ENCODE measurements around the gene RAB10.
A peak's percentile ranks its signal among the peaks of the same experiment; 100 is the strongest.

The RAB10 gene

DNA sequence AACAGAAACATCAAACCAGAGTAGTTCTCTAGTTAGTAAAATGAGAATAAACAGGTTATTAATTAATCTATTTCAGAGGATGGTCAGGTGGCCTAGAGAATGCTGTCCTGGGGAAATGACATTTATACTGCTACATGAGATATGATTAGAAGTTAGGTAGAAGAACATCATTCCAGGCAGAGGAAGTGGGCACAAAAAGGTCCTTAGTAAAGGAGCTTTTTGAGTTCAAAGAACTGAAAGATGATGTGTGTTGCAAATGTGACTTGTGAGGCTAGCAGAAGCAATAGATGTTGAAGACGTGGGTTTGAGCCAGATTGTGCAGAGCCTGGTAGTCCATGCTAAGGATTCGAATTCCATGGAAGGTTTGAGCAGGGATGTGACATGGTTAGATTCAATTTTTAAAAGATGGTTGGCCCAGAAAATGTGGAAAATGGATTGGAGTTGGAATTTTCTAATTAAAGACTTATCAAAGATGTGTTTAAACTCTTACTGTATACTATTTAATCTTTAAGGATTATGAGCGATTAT is 34.2 kb downstream of the RAB10 start:
- in situ Hi-C loops (cut with HindIII; ENCODE audit: low pct_ligation_motif_present, low sequenced_read_pairs) = no loop called here
- no peak overlapping the region for H3K4me3 ChIP-seq (ENCODE audit: low read depth, low read length)
- DNase-seq = no peak
- peak overlapping the region; percentile 41 for H3K27ac ChIP-seq
- H3K36me3 ChIP-seq (replicated peaks) = no peaks in the 10 kb centered on the region
- TF ChIP-seq, protein P1, sequence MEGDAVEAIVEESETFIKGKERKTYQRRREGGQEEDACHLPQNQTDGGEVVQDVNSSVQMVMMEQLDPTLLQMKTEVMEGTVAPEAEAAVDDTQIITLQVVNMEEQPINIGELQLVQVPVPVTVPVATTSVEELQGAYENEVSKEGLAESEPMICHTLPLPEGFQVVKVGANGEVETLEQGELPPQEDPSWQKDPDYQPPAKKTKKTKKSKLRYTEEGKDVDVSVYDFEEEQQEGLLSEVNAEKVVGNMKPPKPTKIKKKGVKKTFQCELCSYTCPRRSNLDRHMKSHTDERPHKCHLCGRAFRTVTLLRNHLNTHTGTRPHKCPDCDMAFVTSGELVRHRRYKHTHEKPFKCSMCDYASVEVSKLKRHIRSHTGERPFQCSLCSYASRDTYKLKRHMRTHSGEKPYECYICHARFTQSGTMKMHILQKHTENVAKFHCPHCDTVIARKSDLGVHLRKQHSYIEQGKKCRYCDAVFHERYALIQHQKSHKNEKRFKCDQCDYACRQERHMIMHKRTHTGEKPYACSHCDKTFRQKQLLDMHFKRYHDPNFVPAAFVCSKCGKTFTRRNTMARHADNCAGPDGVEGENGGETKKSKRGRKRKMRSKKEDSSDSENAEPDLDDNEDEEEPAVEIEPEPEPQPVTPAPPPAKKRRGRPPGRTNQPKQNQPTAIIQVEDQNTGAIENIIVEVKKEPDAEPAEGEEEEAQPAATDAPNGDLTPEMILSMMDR (IDR thresholded peaks at IDR 0.05; ENCODE audit: low read depth, low read length, missing control alignments) = no peak
- no peaks in the 10 kb centered on the region for H3K27me3 ChIP-seq (replicated peaks)

DNA sequence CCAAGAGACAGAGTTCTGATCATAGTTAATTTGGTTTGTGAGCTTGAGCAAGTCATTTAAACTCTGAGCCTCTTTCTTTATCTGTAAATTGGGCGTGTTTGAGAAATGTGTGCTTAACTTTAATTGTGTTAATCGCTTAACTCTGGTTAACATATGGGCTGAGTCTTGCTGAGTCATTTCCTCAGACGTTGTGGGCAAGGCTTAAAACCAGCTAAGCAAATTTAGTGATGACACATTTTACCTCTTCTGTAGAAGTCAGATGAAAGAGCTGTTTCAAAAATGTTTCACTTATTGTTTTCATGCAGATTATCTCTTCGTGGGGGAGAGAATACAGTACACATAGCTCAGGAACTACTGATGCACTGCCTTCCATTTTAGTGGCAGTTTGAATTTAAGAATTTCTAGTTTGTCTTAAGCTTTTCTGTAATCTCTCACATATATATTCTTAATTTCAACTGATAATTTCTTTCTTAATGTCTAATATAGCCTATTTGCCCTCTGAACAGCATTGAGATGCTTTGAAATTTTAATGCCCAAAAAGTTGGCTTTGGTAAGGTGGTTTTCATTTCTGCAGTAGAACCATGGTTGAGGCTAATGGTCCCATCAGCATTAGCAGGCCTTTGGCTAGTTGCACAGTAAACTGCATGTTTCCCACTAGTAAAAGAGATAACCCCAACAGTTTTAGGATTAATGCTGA is 34.9 kb downstream of the RAB10 start:
- in situ Hi-C loops (cut with HindIII; ENCODE audit: low pct_ligation_motif_present, low sequenced_read_pairs) = no loop called here
- Histone ChIP-seq H3K4me3 (ENCODE audit: low read depth, low read length) (no peak overlapping the region), H3K27me3 (replicated peaks) (no peaks in the 10 kb centered on the region), H3K27ac (peak overlapping the region; percentile 47), H3K36me3 (replicated peaks) (no peaks in the 10 kb centered on the region)
- DNase-seq = peak; percentile 72
- TF ChIP-seq, protein P1 (IDR thresholded peaks at IDR 0.05; ENCODE audit: low read depth, low read length, missing control alignments) = no peak

DNA sequence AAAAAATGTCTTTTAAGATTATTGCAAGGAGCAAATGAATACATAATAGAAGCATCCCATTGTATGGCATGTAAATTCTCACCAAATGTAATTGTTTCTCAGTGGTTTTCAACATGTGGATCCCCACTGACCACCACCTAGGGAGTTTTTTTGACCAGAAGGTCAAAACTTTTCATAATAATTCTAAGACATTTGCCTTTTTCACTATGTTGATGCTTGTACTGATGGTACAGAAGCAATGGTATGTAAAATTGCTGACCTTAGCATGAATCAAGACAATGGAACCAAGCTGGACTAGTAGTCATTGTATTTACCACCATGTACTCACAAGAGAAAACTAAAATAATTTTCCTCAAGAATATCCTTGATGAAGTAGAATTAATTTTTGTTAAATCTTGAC is 36.8 kb downstream of the RAB10 start:
- TF ChIP-seq, protein P1 (IDR thresholded peaks at IDR 0.05; ENCODE audit: low read depth, low read length, missing control alignments) = no peak
- in situ Hi-C loops (cut with HindIII; ENCODE audit: low pct_ligation_motif_present, low sequenced_read_pairs) = no loop called here

DNA sequence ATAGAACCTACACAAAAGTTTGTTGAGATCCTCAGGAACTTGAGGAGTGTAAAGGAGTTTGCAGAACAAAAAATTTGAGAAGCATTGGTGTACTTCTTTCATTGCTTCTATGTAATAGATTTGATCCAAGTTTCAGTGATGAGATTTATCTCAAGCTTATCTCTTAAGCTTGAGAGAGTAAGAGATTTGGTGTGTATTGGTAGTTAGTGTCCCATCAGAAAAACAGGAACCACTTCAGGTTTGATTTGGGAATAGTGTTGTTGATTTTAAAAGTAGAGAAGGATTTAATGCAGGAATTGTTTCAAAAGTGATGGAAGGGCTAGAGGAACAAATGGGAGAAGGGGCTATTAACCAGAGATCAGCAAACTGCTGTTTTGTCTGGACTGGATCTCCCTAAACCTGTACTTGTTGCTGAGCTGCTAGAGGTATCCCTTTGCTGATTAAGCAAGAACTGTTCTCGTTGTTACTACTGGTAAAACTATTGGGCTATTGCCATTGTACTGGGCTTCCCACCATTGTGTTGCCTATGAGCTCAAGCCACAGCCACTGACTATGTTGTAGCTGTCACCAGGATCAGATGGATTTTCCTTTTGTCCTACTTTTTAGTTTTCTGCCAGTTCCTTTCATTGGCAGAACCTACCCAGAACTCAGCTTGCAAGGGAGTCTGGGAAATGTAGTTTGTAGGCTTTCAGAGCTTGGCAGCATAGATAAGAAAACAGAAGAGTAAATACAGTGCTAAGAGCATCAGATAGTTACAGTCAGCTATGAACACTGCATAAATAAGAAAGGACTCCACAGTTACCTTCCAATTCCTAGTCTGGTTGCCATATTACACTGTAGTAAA is 39.3 kb downstream of the RAB10 start:
- no peaks in the 10 kb centered on the region for H3K27me3 ChIP-seq (replicated peaks)
- no peaks in the 10 kb centered on the region for H3K36me3 ChIP-seq (replicated peaks)
- DNase-seq = no peak
- TF ChIP-seq, protein P1 (IDR thresholded peaks at IDR 0.05; ENCODE audit: low read depth, low read length, missing control alignments) = no peak
- no peak overlapping the region for H3K27ac ChIP-seq
- H3K4me3 ChIP-seq (ENCODE audit: low read depth, low read length) = no peak overlapping the region
- in situ Hi-C loops (cut with HindIII; ENCODE audit: low pct_ligation_motif_present, low sequenced_read_pairs) = no loop called here

More for the DNA sequence above, 36.8 kb downstream of the RAB10 start:
- no peak overlapping the region for H3K27ac ChIP-seq
- H3K36me3 ChIP-seq (replicated peaks) = no peaks in the 10 kb centered on the region
- no peaks in the 10 kb centered on the region for H3K27me3 ChIP-seq (replicated peaks)
- DNase-seq = no peak
- no peak overlapping the region for H3K4me3 ChIP-seq (ENCODE audit: low read depth, low read length)

DNA sequence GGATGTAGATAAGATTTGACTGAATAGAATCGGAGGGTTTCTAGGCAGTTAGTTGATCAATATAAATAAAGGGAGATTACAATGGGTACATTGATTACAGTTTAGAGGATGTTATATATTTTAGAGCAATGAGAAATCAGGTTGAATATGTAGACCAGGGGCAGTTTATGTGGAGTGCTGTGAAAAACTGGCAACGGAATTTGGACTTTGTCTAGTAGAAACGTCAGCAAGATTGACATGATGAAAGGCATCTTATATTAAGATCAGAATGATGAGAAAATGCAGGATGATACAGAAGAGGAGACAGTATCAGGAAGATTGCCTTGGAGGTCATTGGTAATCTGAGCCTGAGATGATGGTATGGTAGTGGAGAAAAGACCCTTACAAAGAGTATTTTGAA is 39.9 kb downstream of the RAB10 start:
- H3K36me3 ChIP-seq (replicated peaks) = no peaks in the 10 kb centered on the region
- TF ChIP-seq, protein P1 (IDR thresholded peaks at IDR 0.05; ENCODE audit: low read depth, low read length, missing control alignments) = no peak
- no peak overlapping the region for H3K4me3 ChIP-seq (ENCODE audit: low read depth, low read length)
- in situ Hi-C loops (cut with HindIII; ENCODE audit: low pct_ligation_motif_present, low sequenced_read_pairs) = no loop called here
- DNase-seq = no peak
- no peaks in the 10 kb centered on the region for H3K27me3 ChIP-seq (replicated peaks)
- H3K27ac ChIP-seq = no peak overlapping the region
